ENCODE data around the gene PIGP.

PIGP gene

GRCh38 chr21:37074546-37074945, 1.7 kb upstream of the PIGP start:
- Histone ChIP-seq H3K4me3 (ENCODE audit: low read length) (peak overlapping the region; percentile 81), H3K4me2 (ENCODE audit: low read length) (peak overlapping the region; percentile 96), H3K36me3 (ENCODE audit: insufficient read depth, low read length) (peaks cover 7% of the 10 kb centered on the region), H3K9ac (ENCODE audit: low read depth, low read length) (peak overlapping the region; percentile 97), H3K4me1 (ENCODE audit: control insufficient read depth, insufficient read depth, low read length) (peaks cover 17% of the 10 kb centered on the region), H3K9me3 (replicated peaks; ENCODE audit: low read length) (no peaks in the 10 kb centered on the region), H3K27me3 (ENCODE audit: control insufficient read depth, insufficient read depth, low read length) (no peaks in the 10 kb centered on the region)

DNA sequence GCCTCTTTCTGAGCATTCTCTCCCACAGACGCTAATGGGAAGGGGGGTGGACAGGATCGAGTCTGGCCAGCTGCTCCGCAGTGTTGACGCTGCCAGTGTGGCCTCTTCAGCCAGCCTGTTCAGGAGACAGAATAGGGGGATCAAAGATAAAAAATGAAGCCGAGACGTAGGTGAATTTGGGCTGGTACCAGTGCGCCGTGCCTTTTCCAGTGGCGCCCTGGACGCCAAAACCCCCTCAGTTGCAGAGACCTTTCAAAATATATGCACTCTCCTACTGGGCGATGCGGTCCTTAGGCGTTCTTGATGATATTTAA, 1.3 kb upstream of the PIGP start:
- Histone ChIP-seq H3K4me2 (ENCODE audit: low read length) (peak overlapping the region; percentile 96), H3K4me1 (ENCODE audit: control insufficient read depth, insufficient read depth, low read length) (peaks cover 17% of the 10 kb centered on the region), H3K27me3 (ENCODE audit: control insufficient read depth, insufficient read depth, low read length) (no peaks in the 10 kb centered on the region), H3K9me3 (replicated peaks; ENCODE audit: low read length) (no peaks in the 10 kb centered on the region), H3K36me3 (ENCODE audit: insufficient read depth, low read length) (peaks cover 7% of the 10 kb centered on the region), H3K9ac (ENCODE audit: low read depth, low read length) (peak overlapping the region; percentile 97), H3K4me3 (ENCODE audit: low read length) (peak overlapping the region; percentile 81)

- Histone ChIP-seq H3K36me3 (ENCODE audit: insufficient read depth, low read length) (peaks cover 10% of the 10 kb centered on the region), H3K4me3 (ENCODE audit: low read length) (peak overlapping the region; percentile 81)
Observed at GRCh38 chr21:37073417-37074196, 736 bp upstream of the PIGP start.

GRCh38 chr21:37072274-37072987, 440 bp downstream of the PIGP start:
- Histone ChIP-seq H3K4me1 (ENCODE audit: control insufficient read depth, insufficient read depth, low read length) (peaks cover 17% of the 10 kb centered on the region), H3K4me3 (ENCODE audit: low read length) (peak overlapping the region; percentile 76), H3K9ac (ENCODE audit: low read depth, low read length) (peak overlapping the region; percentile 97), H3K27me3 (ENCODE audit: control insufficient read depth, insufficient read depth, low read length) (no peaks in the 10 kb centered on the region), H3K9me3 (replicated peaks; ENCODE audit: low read length) (no peaks in the 10 kb centered on the region), H3K4me2 (ENCODE audit: low read length) (peak overlapping the region; percentile 95), H3K36me3 (ENCODE audit: insufficient read depth, low read length) (peaks cover 12% of the 10 kb centered on the region)

More at GRCh38 chr21:37073417-37074196, 736 bp upstream of the PIGP start:
- Histone ChIP-seq H3K4me1 (ENCODE audit: control insufficient read depth, insufficient read depth, low read length) (peaks cover 17% of the 10 kb centered on the region), H3K9ac (ENCODE audit: low read depth, low read length) (peak overlapping the region; percentile 97), H3K4me2 (ENCODE audit: low read length) (peak overlapping the region; percentile 96), H3K27me3 (ENCODE audit: control insufficient read depth, insufficient read depth, low read length) (no peaks in the 10 kb centered on the region), H3K9me3 (replicated peaks; ENCODE audit: low read length) (no peaks in the 10 kb centered on the region)

DNA sequence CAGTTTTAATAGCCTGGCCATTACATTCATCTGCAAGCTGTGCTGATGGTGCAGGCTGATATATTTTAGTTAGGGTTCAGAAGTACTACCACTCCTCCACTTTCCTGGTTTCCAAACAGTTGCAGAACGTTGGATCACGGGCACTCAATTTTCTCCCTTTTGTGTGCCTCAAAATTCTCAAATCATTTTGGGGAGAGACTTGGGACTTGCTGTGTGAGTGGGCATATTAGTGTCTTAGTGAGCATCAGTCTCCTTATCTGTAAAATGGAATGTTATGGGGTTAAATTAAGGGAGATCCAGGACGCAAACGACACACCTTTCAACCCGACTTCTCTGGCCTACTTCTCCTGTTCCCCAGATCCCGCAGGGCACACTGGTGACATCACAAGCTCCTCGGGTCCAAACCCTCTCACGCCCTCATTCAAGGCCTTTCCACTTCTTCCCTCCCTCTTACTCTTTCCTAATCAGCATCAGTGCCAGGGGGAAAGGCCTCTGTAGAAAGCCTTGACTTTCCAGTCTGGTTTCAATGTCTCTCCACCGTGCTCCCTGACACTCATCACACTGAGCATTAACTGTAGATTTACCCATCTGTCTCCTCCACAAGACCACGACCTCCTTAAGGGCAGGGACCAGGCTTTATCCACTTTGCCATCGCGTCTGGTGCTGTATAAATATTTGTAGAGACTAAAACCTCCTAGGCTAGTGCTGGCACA, 1.2 kb downstream of the PIGP start:
- Histone ChIP-seq H3K9me3 (replicated peaks; ENCODE audit: low read length) (no peaks in the 10 kb centered on the region), H3K4me2 (ENCODE audit: low read length) (peak overlapping the region; percentile 95), H3K27me3 (ENCODE audit: control insufficient read depth, insufficient read depth, low read length) (no peaks in the 10 kb centered on the region), H3K9ac (ENCODE audit: low read depth, low read length) (peak overlapping the region; percentile 97), H3K4me3 (ENCODE audit: low read length) (peak overlapping the region; percentile 76), H3K4me1 (ENCODE audit: control insufficient read depth, insufficient read depth, low read length) (peaks cover 17% of the 10 kb centered on the region), H3K36me3 (ENCODE audit: insufficient read depth, low read length) (peaks cover 12% of the 10 kb centered on the region)

DNA sequence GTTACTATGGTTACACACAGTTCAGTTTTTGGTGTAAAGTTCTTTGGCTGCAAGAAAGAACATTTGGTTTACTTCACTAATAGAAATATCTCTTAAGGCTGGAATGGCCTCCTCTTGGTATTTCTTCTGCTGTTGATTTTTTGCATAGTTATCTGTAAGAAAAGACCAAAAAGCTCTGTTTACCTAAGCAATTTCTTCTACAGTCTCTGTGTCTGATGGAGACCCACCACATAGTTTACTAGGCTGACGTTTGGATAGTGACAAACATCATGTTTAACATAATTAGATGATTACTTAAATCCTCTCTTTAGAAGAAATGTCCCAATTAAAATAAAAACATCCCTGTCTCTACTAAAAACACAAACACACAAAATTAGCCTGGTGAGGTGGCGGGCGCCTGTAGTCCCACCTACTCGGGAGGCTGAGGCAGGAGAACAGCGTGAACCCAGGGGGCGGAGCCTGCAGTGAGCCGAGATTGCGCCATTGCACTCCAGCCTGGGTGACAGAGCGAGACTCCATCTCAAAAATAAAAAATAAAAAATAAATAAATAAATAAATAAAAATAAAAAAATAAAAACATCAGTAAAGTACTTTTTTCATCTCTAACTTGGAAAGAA, 7.2 kb downstream of the PIGP start:
- H3K36me3 ChIP-seq (ENCODE audit: insufficient read depth, low read length) = peaks cover 12% of the 10 kb centered on the region
- no peak overlapping the region for H3K9ac ChIP-seq (ENCODE audit: low read depth, low read length)
- H3K4me2 ChIP-seq (ENCODE audit: low read length) = no peak overlapping the region
- peaks cover 14% of the 10 kb centered on the region for H3K4me1 ChIP-seq (ENCODE audit: control insufficient read depth, insufficient read depth, low read length)
- H3K27me3 ChIP-seq (ENCODE audit: control insufficient read depth, insufficient read depth, low read length) = no peaks in the 10 kb centered on the region
- H3K9me3 ChIP-seq (replicated peaks; ENCODE audit: low read length) = no peaks in the 10 kb centered on the region
- H3K4me3 ChIP-seq (ENCODE audit: low read length) = no peak overlapping the region

DNA sequence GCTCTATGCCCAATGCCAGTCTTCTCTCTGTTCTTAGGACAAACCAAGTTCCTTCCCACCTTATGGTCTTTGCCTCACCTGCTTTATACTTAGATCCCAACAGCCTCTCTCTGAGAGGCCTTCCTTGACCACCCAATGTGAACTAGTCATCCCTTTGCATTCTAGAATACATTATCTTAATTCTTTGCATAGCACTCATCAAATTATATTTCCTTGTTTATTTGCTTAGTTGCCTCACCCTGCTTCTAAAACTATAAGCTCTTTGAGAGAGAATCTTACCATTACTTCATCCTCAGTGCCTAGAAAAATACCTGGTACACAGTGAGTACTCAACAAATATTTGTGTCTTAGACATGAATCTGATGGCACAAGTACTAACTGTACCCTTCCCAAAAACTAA, 8.0 kb downstream of the PIGP start:
- no peak overlapping the region for H3K4me2 ChIP-seq (ENCODE audit: low read length)
- H3K4me3 ChIP-seq (ENCODE audit: low read length) = no peak overlapping the region
- peaks cover 5% of the 10 kb centered on the region for H3K36me3 ChIP-seq (ENCODE audit: insufficient read depth, low read length)
- H3K4me1 ChIP-seq (ENCODE audit: control insufficient read depth, insufficient read depth, low read length) = peaks cover 21% of the 10 kb centered on the region
- H3K9me3 ChIP-seq (replicated peaks; ENCODE audit: low read length) = no peaks in the 10 kb centered on the region
- H3K27me3 ChIP-seq (ENCODE audit: control insufficient read depth, insufficient read depth, low read length) = no peaks in the 10 kb centered on the region
- no peak overlapping the region for H3K9ac ChIP-seq (ENCODE audit: low read depth, low read length)

GRCh38 chr21:37063433-37063832, 9.4 kb downstream of the PIGP start:
- H3K9me3 ChIP-seq (replicated peaks; ENCODE audit: low read length) = no peaks in the 10 kb centered on the region
- H3K27me3 ChIP-seq (ENCODE audit: control insufficient read depth, insufficient read depth, low read length) = no peaks in the 10 kb centered on the region
- H3K9ac ChIP-seq (ENCODE audit: low read depth, low read length) = no peak overlapping the region
- H3K36me3 ChIP-seq (ENCODE audit: insufficient read depth, low read length) = peaks cover under 1% of the 10 kb centered on the region
- H3K4me1 ChIP-seq (ENCODE audit: control insufficient read depth, insufficient read depth, low read length) = peaks cover 22% of the 10 kb centered on the region
- H3K4me2 ChIP-seq (ENCODE audit: low read length) = no peak overlapping the region
- H3K4me3 ChIP-seq (ENCODE audit: low read length) = no peak overlapping the region

GRCh38 chr21:37062593-37062935, 10.3 kb downstream of the PIGP start:
- Histone ChIP-seq H3K36me3 (ENCODE audit: insufficient read depth, low read length) (no peaks in the 10 kb centered on the region), H3K9ac (ENCODE audit: low read depth, low read length) (no peak overlapping the region), H3K4me2 (ENCODE audit: low read length) (no peak overlapping the region), H3K27me3 (ENCODE audit: control insufficient read depth, insufficient read depth, low read length) (no peaks in the 10 kb centered on the region), H3K4me1 (ENCODE audit: control insufficient read depth, insufficient read depth, low read length) (peaks cover 22% of the 10 kb centered on the region), H3K9me3 (replicated peaks; ENCODE audit: low read length) (no peaks in the 10 kb centered on the region), H3K4me3 (ENCODE audit: low read length) (no peak overlapping the region)

DNA sequence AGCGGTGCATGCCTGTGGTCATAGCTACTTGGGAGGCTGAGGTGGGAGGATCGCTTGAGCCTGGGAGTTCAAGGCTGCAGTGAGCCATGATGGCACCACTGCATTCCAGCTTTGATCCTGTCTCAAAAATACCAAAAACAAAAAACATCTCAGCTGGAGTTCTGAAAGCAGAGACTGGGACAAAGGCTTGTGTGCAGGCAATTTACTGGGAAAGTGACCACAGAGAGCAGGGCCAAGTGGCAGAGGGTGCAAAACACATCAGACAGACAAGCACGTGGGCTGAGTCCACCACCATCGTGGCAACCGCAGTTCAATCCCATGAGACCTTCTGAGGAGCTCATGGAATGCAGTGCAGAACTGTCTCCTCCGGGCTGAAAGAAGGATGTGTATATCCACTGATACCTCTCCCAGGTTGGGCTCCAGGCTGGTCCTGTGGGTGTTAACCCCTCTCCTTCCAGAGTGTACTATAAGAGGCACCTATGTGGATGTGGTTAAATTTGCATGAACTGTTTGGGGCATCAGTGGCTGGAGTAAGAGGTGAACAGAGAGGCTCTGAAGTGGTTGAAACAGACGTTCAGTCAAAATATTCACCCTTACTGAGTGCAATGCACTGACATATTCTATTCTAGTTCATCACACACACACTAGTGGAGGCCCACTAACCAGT, 10.8 kb downstream of the PIGP start:
- Histone ChIP-seq H3K4me1 (ENCODE audit: control insufficient read depth, insufficient read depth, low read length) (peaks cover 22% of the 10 kb centered on the region), H3K9ac (ENCODE audit: low read depth, low read length) (no peak overlapping the region), H3K27me3 (ENCODE audit: control insufficient read depth, insufficient read depth, low read length) (no peaks in the 10 kb centered on the region), H3K36me3 (ENCODE audit: insufficient read depth, low read length) (no peaks in the 10 kb centered on the region), H3K9me3 (replicated peaks; ENCODE audit: low read length) (no peaks in the 10 kb centered on the region), H3K4me3 (ENCODE audit: low read length) (no peak overlapping the region), H3K4me2 (ENCODE audit: low read length) (no peak overlapping the region)

GRCh38 chr21:37060296-37060695, 12.6 kb downstream of the PIGP start:
- peak overlapping the region; percentile 6 for H3K4me3 ChIP-seq (ENCODE audit: low read length)
- H3K36me3 ChIP-seq (ENCODE audit: insufficient read depth, low read length) = no peaks in the 10 kb centered on the region
- H3K9ac ChIP-seq (ENCODE audit: low read depth, low read length) = peak overlapping the region; percentile 29
- H3K9me3 ChIP-seq (replicated peaks; ENCODE audit: low read length) = no peaks in the 10 kb centered on the region
- peaks cover 22% of the 10 kb centered on the region for H3K4me1 ChIP-seq (ENCODE audit: control insufficient read depth, insufficient read depth, low read length)
- H3K27me3 ChIP-seq (ENCODE audit: control insufficient read depth, insufficient read depth, low read length) = no peaks in the 10 kb centered on the region
- H3K4me2 ChIP-seq (ENCODE audit: low read length) = peak overlapping the region; percentile 56

Data from skeletal muscle satellite cell (primary cell).